Mesendoderm (in vitro differentiated cells): ENCODE results near the gene STAB1.

ENCODE experiments used
- DNase-seq: peaks from one replicate; pipeline ENCODE4 v3.0.0; 2013
- H2AK5ac ChIP-seq: 2 replicates; pipeline ENCODE4 v1.6.1; 2013; ENCODE audit warnings: low read length, inconsistent platforms
- H2BK120ac ChIP-seq: 2 replicates; pipeline ENCODE4 v1.6.1; 2013; ENCODE audit warnings: low read depth, mild to moderate bottlenecking, low read length, moderate library complexity, mixed read lengths
- H2BK15ac ChIP-seq: replicated peaks from 2 replicates; pipeline ENCODE4 v1.6.1; 2013; ENCODE audit warnings: low read depth, mild to moderate bottlenecking, moderate library complexity
- H2BK5ac ChIP-seq: 2 replicates; pipeline ENCODE4 v1.6.1; 2013; ENCODE audit warnings: low read length, inconsistent platforms
- H3K18ac ChIP-seq: 2 replicates; pipeline ENCODE4 v1.6.1; 2013; ENCODE audit warnings: mild to moderate bottlenecking, low read length, mixed read lengths
- H3K23ac ChIP-seq: one replicate; pipeline ENCODE4 v1.6.1; 2013; ENCODE audit warnings: low read length
- H3K27ac ChIP-seq: 2 replicates; pipeline ENCODE4 v1.5.1; 2013; ENCODE audit warnings: low read depth, mild to moderate bottlenecking, inconsistent platforms, low read length, moderate library complexity
- H3K27me3 ChIP-seq: 2 replicates; pipeline ENCODE4 v1.6.1; 2013; ENCODE audit warnings: low read length, control low read depth, mild to moderate bottlenecking, inconsistent platforms; ENCODE audit not compliant: insufficient read depth, poor library complexity
- H3K36me3 ChIP-seq: 2 replicates; pipeline ENCODE4 v1.6.1; 2013; ENCODE audit warnings: low read length, inconsistent platforms; ENCODE audit not compliant: control insufficient read depth, insufficient read depth
- H3K4ac ChIP-seq: one replicate; pipeline ENCODE4 v1.6.1; 2013; ENCODE audit warnings: low read depth, mild to moderate bottlenecking, low read length, moderate library complexity
- H3K4me1 ChIP-seq: 2 replicates; pipeline ENCODE4 v1.6.1; 2013; ENCODE audit warnings: low read depth, low read length, inconsistent platforms; ENCODE audit not compliant: control insufficient read depth
- H3K4me2 ChIP-seq: 2 replicates; pipeline ENCODE4 v1.6.1; 2013; ENCODE audit warnings: low read length
- H3K4me3 ChIP-seq: 2 replicates; pipeline ENCODE4 v1.5.1; 2013; ENCODE audit warnings: mild to moderate bottlenecking, low read length
- H3K56ac ChIP-seq: one replicate; pipeline ENCODE4 v1.6.1; 2013; ENCODE audit warnings: low read length
- H3K79me1 ChIP-seq: 2 replicates; pipeline ENCODE4 v1.6.1; 2013; ENCODE audit warnings: low read length, inconsistent platforms
- H3K79me2 ChIP-seq: 2 replicates; pipeline ENCODE4 v1.6.1; 2013; ENCODE audit warnings: mild to moderate bottlenecking, low read length; ENCODE audit not compliant: control insufficient read depth, insufficient read depth
- H3K9ac ChIP-seq: 2 replicates; pipeline ENCODE4 v1.6.1; 2013; ENCODE audit warnings: low read length, inconsistent platforms
- H4K5ac ChIP-seq: one replicate; pipeline ENCODE4 v1.6.1; 2013; ENCODE audit warnings: low read length
- H4K8ac ChIP-seq: one replicate; pipeline ENCODE4 v1.6.1; 2013; ENCODE audit warnings: low read depth, mild to moderate bottlenecking, control low read depth, low read length, moderate library complexity
- WGBS: extraction: QIAGEN DNeasy Blood & Tissue Kit; methylation state at CpG from one replicate; pipeline ENCODE4 v1.1.7; 2013; ENCODE audit warnings: low lambda C conversion rate, missing lambda C conversion rate; ENCODE audit not compliant: insufficient coverage; ENCODE audit errors: extremely low coverage; 5-methylcytosine and 5-hydroxymethylcytosine counted together

The STAB1 gene

GRCh38 chr3:52477076-52477795 lies 17.9 kb upstream of the STAB1 start:
- H2AK5ac ChIP-seq, result no peak overlapping the region
- H4K5ac ChIP-seq, result no peak overlapping the region
- H3K18ac ChIP-seq, result no peak overlapping the region
- H3K23ac ChIP-seq, result no peak overlapping the region
- no peaks in the 10 kb centered on the region for H3K27me3 ChIP-seq
- H2BK5ac ChIP-seq, result no peak overlapping the region
- no peaks in the 10 kb centered on the region for H3K4me1 ChIP-seq
- no peak overlapping the region for H2BK15ac ChIP-seq
- H3K4me3 ChIP-seq, result no peak overlapping the region
- no peaks in the 10 kb centered on the region for H3K79me1 ChIP-seq
- no peak overlapping the region for H4K8ac ChIP-seq
- H3K36me3 ChIP-seq, result peaks cover 19% of the 10 kb centered on the region
- H3K4ac ChIP-seq, result no peak overlapping the region
- H3K9ac ChIP-seq, result no peak overlapping the region
- no peaks in the 10 kb centered on the region for H3K79me2 ChIP-seq
- no CpG with 5 or more reads among the region's 16 CpGs for WGBS
- no peak overlapping the region for H3K56ac ChIP-seq
- no peak overlapping the region for H3K27ac ChIP-seq
- no peak overlapping the region for H2BK120ac ChIP-seq
- no peak overlapping the region for H3K4me2 ChIP-seq
- DNase-seq, result no peak

DNA sequence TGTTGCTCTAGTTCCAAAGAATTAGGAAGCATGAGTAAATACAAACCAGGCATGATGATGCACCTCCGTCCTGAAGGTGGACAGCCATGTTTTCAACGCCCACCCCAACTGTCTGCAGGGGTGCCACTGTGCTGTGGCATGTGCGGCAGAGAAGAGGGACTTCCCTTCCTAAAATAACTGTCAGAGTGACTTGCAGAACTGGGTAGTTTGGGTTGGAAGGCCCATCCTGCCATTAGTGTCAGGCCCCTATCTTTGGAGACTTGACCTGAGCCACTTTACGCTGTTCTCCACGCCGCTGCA lies 17.4 kb upstream of the STAB1 start:
- H3K18ac ChIP-seq, result no peak overlapping the region
- H2BK5ac ChIP-seq, result no peak overlapping the region
- H3K56ac ChIP-seq, result no peak overlapping the region
- no peaks in the 10 kb centered on the region for H3K27me3 ChIP-seq
- peaks cover 19% of the 10 kb centered on the region for H3K36me3 ChIP-seq
- no peak overlapping the region for H3K4ac ChIP-seq
- H3K4me1 ChIP-seq, result no peaks in the 10 kb centered on the region
- WGBS, result no CpG with 5 or more reads among the region's 6 CpGs
- H4K5ac ChIP-seq, result no peak overlapping the region
- no peak overlapping the region for H3K4me3 ChIP-seq
- H3K9ac ChIP-seq, result no peak overlapping the region
- H2AK5ac ChIP-seq, result no peak overlapping the region
- H3K79me1 ChIP-seq, result no peaks in the 10 kb centered on the region
- DNase-seq, result no peak
- H3K4me2 ChIP-seq, result no peak overlapping the region
- no peak overlapping the region for H2BK15ac ChIP-seq
- no peak overlapping the region for H3K27ac ChIP-seq
- no peak overlapping the region for H2BK120ac ChIP-seq
- no peak overlapping the region for H4K8ac ChIP-seq
- H3K79me2 ChIP-seq, result no peaks in the 10 kb centered on the region
- no peak overlapping the region for H3K23ac ChIP-seq

DNA sequence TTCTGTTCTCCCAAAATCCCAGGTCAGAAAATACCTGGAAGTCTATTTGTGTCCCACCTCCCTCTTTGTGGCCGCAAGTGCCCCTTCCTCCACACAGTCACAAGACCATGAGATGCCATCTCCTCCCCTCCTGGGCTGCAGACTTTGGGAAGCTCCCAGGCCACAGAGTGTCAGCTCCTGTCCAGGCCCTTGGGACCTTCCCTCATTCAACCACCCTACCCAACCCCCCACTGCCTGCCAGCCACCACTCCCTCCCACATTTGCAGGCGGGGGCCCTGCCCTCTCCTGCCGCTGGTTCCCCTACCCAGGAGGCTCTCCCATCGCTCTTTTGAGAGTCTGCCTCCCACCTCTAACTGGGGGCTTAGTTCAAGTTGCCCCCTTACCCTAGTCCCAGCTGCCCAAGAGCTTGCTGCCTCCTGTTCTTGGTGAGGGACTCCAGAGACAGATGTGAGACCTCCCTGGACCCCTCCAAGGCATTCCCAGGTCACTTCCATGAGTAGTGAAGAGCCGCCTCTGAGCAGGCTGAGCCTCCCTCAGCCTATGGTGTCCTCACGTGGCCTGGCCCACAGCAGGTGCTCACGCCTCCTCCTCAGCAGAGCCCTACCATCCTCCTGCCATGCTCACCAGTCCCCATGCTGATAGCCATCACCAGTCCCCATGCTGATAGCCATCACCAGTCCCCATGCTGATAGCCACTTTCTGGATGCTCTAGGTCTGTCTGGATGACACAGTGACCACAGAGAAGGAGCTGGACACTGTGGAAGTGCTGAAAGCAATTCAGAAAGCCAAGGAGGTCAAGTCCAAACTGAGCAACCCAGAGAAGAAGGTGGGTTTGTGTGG lies 15.9 kb upstream of the STAB1 start:
- H3K4ac ChIP-seq, result no peak overlapping the region
- H2BK15ac ChIP-seq, result no peak overlapping the region
- H2AK5ac ChIP-seq, result no peak overlapping the region
- WGBS, result no CpG with 5 or more reads among the region's 7 CpGs
- no peaks in the 10 kb centered on the region for H3K79me1 ChIP-seq
- no peak overlapping the region for H4K5ac ChIP-seq
- no peak overlapping the region for H3K56ac ChIP-seq
- H3K18ac ChIP-seq, result no peak overlapping the region
- no peak overlapping the region for H2BK120ac ChIP-seq
- peaks cover 15% of the 10 kb centered on the region for H3K36me3 ChIP-seq
- no peaks in the 10 kb centered on the region for H3K27me3 ChIP-seq
- H3K27ac ChIP-seq, result no peak overlapping the region
- H2BK5ac ChIP-seq, result no peak overlapping the region
- no peaks in the 10 kb centered on the region for H3K4me1 ChIP-seq
- no peak overlapping the region for H3K4me3 ChIP-seq
- no peak overlapping the region for H3K23ac ChIP-seq
- no peak overlapping the region for H3K9ac ChIP-seq
- H3K4me2 ChIP-seq, result no peak overlapping the region
- DNase-seq, result no peak
- H4K8ac ChIP-seq, result no peak overlapping the region
- no peaks in the 10 kb centered on the region for H3K79me2 ChIP-seq

GRCh38 chr3:52479877-52480575 lies 15.1 kb upstream of the STAB1 start:
- Histone ChIP-seq H3K4me1 (no peaks in the 10 kb centered on the region), H2BK120ac (no peak overlapping the region), H4K5ac (no peak overlapping the region), H4K8ac (no peak overlapping the region), H3K27ac (no peak overlapping the region), H3K4ac (no peak overlapping the region), H2BK15ac (no peak overlapping the region), H3K27me3 (no peaks in the 10 kb centered on the region), H3K79me1 (no peaks in the 10 kb centered on the region), H3K36me3 (peaks cover 12% of the 10 kb centered on the region), H3K79me2 (no peaks in the 10 kb centered on the region), H2BK5ac (no peak overlapping the region), H3K18ac (no peak overlapping the region), H3K4me3 (no peak overlapping the region), H3K23ac (no peak overlapping the region), H3K9ac (no peak overlapping the region), H3K4me2 (no peak overlapping the region), H2AK5ac (no peak overlapping the region), H3K56ac (no peak overlapping the region)
- no CpG with 5 or more reads among the region's 16 CpGs for WGBS
- DNase-seq, result no peak

- no peak overlapping the region for H3K23ac ChIP-seq
- H4K5ac ChIP-seq, result no peak overlapping the region
- H3K56ac ChIP-seq, result no peak overlapping the region
- no peak for DNase-seq
- no peak overlapping the region for H3K9ac ChIP-seq
- H3K79me1 ChIP-seq, result no peaks in the 10 kb centered on the region
- no CpG with 5 or more reads among the region's 27 CpGs for WGBS
- H3K27me3 ChIP-seq, result no peaks in the 10 kb centered on the region
- no peaks in the 10 kb centered on the region for H3K79me2 ChIP-seq
- no peak overlapping the region for H2AK5ac ChIP-seq
- H3K4me1 ChIP-seq, result no peaks in the 10 kb centered on the region
- no peak overlapping the region for H2BK5ac ChIP-seq
- no peak overlapping the region for H3K27ac ChIP-seq
- H3K4me2 ChIP-seq, result no peak overlapping the region
- no peak overlapping the region for H3K18ac ChIP-seq
- H2BK120ac ChIP-seq, result no peak overlapping the region
- H2BK15ac ChIP-seq, result no peak overlapping the region
- no peak overlapping the region for H4K8ac ChIP-seq
- peaks cover 12% of the 10 kb centered on the region for H3K36me3 ChIP-seq
- no peak overlapping the region for H3K4ac ChIP-seq
- no peak overlapping the region for H3K4me3 ChIP-seq
These were observed 14.1 kb upstream of the STAB1 start for GRCh38 chr3:52480768-52481715.
